K562 (cell line): ENCODE data around the gene CLSTN2.

Source experiments
- FOXJ2 ChIP-seq: fragments of 200-800 bp; sonication (Bioruptor generic); IDR thresholded peaks from 2 replicates; pipeline ENCODE4 v1.6.1; 2016; ENCODE audit warnings: missing genetic modification characterization, missing compliant biosample characterization
- RFX7 ChIP-seq: fragments of 250-450 bp; sonication (Bioruptor Pico); IDR thresholded peaks from 2 replicates; pipeline ENCODE4 v1.5.1; 2021; ENCODE audit warnings: mild to moderate bottlenecking
- ZZZ3 ChIP-seq: fragments of 450-650 bp; IDR thresholded peaks from 2 replicates; pipeline ENCODE4 v1.6.1; 2016; ENCODE audit warnings: antibody characterized with exemption, mild to moderate bottlenecking, moderate library complexity

GRCh38 chr3:140164922-140165590, 230.1 kb downstream of the CLSTN2 start:
- TF ChIP-seq RFX7 (no peak), ZZZ3 (no peak), FOXJ2 (tag) (no peak)
